GM15510 (cell line): Measurements from ENCODE around the gene MRPL46.

ENCODE experiments used
- POLR2A ChIP-seq: IDR thresholded peaks from 3 replicates; pipeline ENCODE4 v1.6.1; 2011; ENCODE audit warnings: borderline replicate concordance; ENCODE audit not compliant: insufficient read length; ENCODE audit errors: extremely low read depth

The MRPL46 gene

DNA sequence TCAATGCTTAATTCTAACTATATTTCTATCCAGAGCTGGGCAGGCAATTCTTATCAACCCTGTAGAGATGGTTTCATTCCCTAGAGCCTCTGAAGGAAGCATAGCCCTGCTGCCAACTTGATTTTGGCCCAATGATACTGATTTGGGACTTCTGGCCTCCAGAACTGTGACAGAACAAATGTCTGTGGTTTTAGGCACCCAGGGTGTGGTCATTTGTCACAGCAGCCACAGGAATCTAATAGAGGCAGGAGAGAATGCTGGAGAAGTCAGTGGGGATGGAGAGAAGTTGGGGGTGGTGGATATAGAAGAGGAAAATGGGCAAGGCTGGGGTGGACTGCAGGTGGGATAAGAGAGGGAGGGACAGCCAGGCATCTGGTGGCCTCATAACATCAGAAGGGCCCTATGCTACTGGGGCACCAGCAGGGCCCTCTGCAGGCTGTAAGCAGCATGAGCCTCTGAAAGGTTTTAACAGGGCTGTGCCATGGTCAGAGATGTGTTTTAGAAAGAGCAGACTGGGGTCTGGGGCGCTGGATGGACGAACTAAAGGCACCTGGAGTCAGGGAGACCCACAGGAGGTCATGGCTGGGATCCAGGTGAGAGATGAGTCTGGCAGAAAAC lies 20.1 kb upstream of the MRPL46 start:
- no peak for TF ChIP-seq POLR2A

DNA sequence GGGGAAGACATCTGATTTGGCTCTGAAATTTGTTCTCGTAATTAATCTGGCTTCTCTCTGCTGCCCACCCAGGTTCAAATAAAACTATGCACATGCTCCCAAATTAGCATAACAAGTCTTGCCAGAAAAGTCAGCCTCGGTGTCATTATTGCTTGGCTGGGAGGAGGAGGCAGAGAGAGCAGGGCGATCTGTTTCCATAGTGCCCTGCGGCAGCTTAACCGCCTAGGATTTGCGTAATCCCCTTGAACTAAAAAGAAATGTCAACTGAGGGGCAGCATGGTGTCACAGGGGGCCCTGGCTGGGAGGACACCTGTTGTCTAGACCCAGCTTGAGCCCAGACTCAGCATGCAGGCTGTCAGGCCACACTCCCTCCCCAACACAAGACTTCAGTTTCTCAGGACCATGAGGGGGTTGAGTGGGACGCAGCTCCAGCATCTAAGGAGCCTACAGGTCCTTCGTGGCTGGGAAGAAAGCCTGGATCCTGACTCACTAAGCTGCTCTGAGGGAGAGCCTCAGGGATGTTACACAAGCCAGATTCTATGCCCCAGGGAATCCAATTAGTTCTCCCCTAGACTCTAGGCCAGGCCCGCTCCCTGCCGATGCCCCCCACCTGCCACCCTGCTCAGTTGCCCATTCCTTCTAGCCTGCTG lies 17.6 kb upstream of the MRPL46 start:
- TF ChIP-seq POLR2A: no peak

DNA sequence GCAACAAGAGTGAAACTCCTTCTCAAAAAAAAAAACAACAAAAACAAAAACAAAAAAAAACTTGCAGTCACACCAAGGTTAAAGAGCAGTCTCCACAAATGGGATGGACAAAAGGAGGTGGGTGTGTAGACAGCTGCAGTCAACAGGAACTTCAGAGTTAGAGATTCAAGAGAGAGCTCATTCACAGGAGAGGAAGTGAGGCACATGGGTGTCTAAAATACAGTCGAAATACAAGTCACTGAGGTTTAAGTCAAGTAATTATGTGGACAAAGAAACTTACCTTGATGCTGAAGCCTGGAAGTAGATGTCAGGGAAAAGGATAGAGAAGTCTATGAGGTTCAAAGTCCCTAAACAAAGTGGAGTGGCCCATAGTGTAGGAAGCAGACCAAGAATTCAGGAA lies 15.1 kb upstream of the MRPL46 start:
- no peak for TF ChIP-seq POLR2A

DNA sequence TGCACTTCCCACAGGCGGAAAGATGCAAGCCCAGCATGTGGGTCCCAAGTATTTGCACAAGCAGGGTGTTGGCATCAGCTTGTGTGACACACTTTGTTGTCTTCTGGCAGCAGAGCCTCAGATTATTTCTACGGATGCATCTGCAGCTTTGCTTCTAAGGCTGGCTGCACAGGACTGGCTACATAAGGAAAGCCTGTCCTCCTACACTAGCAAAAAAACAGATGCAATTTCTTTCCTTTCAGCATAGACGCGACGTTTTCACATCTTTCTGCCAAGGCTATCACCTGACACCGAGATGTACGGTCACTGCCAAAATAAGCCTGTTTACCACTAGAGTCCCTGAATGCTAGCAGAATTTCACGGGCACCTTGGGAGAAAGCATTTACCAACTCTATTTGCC lies 13.8 kb upstream of the MRPL46 start:
- no peak for TF ChIP-seq POLR2A

DNA sequence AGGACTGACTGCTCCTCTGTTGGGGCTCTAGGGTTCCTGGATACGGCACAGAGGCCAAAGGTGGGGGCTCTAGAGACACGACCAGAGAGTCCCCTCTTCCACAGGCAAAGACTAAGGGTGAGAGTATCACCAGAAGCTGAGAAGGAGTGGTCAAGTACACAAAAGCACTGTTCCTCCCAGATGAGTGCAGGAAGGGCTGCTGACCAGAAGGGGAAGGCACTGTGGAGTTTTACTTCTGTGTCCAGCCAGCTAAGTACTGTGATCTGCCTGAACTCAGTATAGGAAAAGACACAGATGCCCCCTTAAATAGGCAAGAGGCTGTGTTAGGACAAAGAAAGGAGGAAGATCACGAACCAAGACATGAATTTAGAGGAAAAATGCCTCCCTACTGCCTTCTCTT lies 12.0 kb upstream of the MRPL46 start:
- no peak for TF ChIP-seq POLR2A

DNA sequence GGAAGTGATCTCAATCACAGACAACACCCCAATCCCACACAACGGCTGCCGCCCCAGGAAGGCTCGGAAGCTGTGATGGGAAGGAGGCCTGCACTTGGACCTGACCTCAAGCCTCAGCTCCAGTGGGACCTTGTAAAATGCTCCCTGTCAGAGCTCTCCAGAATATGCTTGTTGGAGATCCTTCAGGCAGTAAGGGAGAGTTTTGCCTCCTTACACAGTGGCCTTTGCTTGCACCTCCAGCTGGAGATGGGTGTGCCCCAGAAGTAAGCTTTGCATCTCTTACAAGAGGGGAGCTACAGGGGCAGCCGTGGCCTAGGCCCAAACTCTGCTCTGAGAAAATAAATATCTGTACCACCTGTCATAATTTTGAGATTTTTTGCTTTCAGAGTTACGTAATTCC lies 10.7 kb upstream of the MRPL46 start:
- TF ChIP-seq POLR2A: no peak

DNA sequence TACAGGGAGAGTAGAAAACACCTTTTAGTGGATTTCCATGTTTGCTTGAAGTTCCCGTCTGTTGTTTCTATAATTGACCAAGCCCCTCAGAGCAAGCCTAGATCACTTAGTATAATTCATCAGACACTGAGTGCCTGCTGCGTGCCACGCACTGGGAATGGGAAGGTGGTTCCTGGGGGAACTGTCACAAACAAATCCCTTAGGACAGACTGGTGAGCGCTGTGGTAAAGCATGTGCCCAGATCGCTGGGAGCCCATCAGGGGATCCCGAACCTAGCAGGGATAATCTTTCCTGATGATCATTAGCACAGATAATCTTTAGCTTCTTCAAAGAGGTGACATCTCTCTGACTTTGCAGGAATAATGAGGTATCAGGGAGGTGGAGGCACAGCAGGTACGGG lies 9.9 kb upstream of the MRPL46 start:
- no peak for TF ChIP-seq POLR2A

DNA sequence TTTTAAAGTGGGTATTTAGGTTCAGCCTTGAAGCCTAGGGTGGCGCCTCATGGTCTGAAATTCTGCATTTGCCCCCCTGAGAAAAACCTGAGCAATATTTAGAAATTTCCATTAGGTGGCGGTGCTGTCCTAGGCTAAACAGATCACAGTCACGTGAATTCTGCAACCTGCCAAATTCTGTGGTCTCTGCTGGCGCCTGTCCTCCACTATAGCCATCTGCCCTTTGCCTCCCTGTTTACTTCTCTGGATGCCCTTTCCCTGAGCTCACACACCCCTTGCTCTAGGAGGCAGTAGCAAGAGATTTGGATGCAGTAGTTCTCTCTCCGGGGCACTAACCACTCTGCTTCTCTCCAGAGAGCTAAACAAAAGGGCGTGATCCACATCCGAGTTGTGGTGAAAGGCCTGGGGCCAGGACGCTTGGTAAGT lies 9.5 kb upstream of the MRPL46 start:
- TF ChIP-seq POLR2A: no peak

DNA sequence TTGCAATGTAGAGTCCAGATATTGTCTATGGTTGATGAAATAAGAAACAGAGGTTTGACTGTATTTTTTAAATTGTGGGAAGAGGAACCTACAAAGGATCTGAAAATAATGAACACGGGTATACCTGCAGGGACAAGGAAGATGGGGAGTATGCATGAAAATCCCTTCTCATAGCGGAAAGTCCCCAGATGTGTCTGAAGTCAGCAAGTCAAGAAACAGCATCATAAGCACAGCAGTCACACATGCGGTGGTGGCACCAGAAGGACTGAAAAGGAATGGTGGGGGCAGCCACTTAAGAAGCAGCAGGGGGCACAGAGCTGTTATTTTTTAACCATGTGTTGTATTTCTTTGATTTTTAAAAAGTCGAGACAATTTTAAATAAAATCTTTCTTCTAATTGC lies 5.0 kb upstream of the MRPL46 start:
- no peak for TF ChIP-seq POLR2A

DNA sequence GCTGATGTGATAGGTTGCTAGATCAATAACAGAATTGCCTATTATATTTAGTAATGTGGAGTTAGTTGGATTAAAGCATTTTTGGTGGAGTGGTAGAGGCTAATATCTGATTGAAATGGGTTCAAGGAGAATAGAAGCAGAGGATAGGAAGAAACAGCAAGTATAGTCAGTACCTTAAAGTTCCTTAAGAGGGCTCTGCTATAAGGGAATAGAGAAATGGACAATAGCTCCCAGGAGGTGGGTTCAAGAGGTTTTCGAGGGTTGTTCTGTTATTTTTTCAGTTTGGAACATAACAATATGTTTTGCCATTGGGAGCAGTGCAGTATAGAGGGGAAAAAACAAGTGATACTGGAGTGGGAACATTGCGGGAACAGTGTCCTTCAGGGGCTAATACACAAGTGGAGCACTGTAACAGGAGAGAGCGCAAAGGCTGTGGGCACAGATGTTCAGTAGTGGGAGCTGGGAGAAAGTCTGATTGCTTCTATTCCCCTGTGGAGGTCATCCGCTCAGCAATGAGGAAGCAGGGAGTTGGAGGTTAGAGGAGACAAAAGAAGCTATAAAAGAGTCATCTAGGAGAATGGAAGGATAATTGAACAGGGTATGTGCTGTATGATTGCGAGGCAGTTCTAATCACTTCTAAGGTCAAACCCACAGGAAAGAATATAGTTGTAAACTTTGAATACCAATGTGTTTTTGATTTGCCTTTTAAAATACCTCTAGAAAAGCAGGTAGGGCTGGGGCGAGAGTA lies 3.6 kb upstream of the MRPL46 start:
- TF ChIP-seq POLR2A: no peak

DNA sequence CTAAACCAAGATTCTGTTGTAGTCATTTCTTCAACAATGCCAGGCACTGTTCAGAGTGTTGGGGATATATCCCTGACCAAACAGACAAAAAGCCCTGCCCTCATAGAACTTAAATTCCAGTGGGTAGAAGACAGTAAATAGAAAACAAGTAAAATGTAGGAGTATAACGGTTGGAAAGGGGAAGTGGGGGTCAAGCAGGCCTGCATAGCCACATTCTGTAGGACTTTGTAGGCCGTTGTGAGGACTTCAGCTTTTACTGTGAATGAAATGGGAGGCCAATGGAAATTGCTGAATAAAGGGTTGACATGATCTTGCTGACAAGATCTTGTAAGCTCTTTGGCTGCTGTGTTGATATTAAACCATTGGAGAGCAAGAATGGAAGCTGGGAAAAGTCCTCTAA lies 2.1 kb upstream of the MRPL46 start:
- no peak for TF ChIP-seq POLR2A

DNA sequence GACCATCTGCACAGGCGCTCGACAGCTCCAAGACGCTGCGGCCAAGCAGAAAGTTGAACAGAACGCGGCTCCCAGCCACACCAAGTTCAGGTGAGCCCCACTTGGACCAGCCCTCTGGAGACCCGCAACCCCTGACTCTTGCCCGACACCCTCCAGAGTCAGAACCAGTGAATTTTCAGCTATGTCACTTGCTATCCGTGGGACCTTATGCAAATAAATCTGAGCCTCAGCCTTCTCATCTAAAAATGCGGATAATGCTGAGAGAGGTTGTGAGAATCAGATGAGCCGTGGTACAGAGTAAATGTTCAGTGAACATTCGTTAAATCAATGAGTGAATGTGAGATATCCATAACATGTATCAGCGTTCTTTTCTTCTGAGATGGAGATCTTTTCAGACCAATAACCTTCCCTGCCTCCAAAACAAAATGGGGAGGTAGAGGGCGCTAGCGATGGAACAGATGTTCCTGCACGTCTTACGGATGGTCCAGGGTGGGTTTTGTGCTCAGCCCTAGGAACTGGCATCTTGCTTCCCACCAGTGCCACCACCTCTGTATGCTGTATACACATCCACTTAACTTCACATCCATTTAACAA lies 844 bp upstream of the MRPL46 start:
- TF ChIP-seq POLR2A: no peak

DNA sequence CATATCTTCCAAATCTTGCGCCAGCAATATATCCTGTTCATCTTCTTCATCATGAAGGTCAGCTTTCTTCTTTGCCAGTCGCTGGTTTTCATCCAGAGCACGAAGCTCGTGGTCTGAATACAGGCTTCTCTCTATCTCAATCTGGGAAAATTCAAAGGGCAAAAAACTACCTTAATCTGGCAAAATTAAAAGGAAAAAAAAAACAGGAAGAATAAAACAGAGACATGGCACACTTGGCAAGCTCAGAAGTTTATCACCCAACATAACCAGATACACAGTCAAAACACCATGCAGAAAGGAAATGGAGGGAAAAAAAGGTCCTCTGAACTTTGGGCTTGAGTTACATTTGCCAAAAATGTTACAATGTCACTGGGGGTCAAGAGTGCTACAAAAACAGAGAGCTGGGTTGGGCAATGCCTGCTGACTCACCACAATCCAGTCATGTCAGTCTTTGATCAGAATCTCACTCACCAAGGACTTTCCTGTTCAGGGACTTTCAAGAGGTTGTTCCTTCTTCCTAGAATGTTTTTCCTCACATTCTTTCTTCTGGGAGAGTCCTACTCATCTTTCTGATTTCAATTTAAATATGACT lies 1.5 kb downstream of the MRPL46 start:
- no peak for TF ChIP-seq POLR2A

DNA sequence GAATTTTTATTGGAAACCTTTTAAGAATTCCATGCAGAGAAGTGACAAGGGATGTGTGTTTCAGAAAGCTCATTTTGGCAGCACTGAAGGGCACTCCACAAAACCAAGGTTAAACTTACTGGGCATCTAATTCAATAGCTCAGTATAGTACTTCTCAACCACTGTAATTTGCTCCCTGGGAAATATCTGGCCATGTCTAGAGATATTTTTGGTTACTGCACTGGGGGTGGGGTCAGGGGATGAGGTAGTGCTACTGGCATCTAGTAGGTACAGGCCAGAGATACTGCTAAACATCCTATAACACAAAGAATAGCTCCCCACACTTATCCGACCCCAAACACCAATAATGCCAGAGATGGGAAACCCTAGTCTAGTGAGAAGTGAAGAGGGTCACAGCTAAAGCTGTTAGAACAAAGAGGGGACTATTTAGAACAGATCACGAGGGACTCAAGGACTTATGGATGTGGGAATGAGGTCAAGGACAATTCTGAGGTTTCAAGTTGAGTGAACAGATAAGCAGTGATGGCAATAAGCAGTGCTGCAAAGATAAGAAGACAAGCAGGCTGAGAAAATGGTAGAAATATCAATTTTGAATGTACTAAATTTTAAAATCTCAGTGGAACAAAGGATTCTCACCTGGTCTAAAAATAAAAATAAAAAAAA lies 3.2 kb downstream of the MRPL46 start:
- TF ChIP-seq POLR2A: no peak

DNA sequence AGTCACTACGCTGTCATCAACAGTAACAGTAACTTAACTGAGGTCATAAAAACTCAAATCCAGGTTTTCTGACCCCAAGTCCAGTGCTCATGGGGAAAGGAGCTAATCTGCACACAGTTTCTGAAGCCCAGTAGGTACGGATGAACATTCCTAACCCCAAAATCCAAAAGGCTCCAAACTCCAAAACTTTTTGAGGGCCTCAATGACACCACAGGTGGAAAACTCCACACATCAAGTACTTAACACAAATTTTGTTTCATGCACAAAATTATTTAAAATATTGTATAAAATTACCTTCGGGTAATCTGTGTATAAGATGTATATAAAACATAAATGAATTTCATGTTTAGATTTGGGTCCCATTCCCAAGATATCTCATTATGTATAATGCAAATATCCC lies 10.5 kb downstream of the MRPL46 start:
- no peak for TF ChIP-seq POLR2A

DNA sequence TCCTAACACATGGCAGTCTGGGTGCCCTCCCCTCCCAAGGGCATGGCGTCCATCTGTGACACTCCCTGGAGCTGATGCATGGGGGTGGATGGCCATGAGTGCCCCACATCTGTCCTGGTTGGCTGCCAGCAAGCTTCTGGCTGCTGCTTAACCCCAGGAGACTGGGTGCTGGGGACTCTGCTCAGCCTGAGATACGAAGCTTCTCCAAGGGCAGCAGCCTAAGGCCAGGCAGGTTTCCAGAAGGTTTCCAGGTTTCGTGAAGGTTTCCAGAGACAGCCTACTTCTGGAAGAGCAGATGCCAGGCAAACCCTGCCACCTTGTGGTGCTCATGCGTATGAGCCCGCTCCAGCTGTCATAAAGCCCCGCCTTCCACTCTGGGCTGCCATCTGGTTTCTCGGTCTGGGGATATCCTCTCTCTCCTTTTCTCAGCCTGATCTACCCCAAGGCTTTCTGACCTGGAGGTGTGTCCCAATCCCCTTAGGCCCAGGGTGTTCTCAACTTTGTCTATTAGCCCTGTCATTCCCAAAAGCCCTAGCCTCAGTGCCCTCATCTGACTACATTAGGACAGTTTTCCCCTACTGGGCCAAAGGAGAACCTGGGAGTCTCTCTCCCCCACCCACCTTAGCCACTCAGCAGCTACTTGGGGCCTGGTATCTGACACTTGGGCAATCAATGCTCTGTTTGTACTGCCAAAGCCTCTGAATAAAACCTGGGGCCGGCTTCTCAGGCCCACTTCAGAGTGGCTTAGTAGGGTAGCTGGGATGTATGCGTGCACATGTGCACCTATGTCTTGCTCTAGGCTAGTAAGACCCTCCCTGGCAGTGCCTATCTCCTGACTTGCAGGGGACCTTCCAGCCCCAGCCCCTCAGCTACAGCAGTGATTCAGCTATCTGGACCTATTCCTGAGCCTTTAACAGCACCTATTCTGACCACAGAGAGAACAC lies 12.0 kb downstream of the MRPL46 start:
- no peak for TF ChIP-seq POLR2A
